GM21526 (cell line): ENCODE data around the gene GRK4.
"Not testable (repeated sequence)": the region's sequence is repeated elsewhere in the genome, so short reads cannot be mapped to it uniquely, and the experiment has no call there.

Source experiments
- ATAC-seq: cut with Tn5 transposase; IDR thresholded peaks from one replicate; pipeline ENCODE4 v1.9.1; 2021; ENCODE audit warnings: moderate library complexity; ENCODE audit not compliant: unreplicated experiment, low FRiP score

The GRK4 gene

DNA sequence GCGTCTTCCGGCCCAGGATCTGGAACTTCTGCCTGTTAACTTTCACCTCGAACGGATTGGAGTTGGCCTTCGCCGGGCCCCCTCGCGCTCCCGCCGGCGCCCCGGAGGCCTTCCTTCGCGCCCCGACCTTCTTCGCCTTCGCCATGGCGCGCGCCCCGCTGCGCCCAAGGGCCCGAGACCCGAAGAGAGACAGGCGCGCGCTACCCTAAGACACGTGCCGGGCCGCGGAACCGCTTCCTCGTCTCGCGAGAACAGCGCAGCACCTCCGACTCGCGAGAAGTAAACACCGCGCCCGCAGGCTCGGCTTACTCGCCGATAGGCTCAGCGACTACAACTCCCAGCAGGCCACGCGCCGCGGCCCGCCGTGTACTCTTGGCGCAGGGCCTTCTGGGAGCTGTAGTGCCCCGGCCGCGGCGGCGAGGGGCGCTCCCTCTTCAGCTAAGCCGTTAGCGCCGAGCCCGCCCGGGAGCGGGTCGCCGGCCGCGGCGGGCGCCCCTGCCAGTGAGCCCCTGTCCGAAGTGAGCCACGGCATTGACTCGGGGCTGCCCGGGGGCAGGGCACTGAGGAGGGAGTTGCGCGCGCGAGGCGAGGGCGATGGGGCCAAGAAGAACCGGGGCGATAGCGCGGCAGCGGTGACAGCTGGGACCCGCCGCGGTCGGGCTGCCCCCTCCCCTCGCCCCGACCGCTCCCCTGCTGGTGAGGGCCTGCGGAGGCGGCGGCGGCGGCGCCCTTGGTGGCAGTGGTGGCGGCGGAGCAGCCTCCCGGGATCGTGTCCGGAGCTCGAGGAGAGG is at the start of gene GRK4, which contains the start of gene NOP14:
Gene GRK4 (plus strand): TSS at position 397 of the 791 bp plus-strand sequence. CDS start 500 bp downstream, outside the sequence.
Gene NOP14 (minus strand): TSS at position 232 of the 791 bp plus-strand sequence. CDS start 87 bp downstream, at position 145.
- ATAC-seq: peak; percentile 87

DNA sequence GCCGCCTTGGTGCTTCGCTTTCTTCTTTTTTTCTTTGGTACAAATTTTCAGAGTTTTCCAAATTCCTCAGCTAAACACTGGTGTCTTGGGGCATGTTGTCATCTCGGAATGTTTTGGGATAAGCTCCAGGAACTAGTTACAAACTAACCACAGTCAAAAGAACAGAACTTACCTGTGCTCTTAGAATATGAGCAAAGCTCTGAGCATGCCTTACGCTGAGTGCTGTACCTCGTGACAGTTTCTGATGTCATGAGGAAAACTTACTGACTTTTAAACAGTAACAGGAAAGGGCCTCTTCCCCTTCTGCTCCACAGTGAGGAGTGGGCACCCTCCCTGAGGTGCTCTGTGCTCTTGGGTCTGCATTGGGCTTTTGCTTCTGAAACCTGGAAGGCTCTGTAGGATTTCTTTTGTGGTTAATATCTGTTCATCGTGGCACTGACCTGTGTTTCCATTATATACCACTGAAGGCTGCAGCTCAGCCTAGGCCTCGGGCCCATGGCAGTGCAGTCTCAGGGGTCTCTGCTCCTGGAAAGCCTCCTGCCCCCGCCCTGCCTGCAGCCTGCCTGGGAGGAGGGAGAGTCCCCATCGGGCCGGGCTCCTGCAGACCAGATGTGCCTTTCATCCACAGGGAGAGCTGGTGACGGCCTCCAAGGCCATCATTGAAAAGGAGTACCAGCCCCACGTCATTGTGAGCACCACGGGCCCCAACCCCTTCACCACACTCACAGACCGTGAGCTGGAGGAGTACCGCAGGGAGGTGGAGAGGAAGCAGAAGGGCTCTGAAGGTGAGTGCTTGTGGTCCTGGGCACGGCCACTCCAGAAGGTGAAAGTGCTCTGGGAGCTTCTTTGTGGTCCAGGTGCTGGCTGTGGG is 48.9 kb upstream of the GRK4 start:
- ATAC-seq: no peak

DNA sequence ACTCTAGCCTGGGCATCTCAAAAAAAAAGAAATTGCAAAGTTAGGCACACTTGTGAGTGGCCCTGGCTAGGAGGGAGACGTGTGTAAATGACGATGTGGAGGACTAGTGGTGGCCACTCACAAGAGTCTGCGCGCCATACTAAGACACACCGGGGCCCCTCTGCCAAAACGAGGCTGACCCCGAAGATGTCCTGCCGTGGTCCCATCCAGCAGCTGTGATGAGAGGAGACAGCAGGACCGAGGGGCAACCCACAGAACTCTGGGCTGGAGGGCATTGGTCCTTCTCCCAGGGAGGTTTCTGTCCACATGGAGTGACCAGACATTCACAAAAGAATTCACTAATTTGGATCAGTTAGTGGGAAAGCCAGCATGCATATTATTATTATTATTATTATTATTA is 47.6 kb upstream of the GRK4 start:
- no peak for ATAC-seq

DNA sequence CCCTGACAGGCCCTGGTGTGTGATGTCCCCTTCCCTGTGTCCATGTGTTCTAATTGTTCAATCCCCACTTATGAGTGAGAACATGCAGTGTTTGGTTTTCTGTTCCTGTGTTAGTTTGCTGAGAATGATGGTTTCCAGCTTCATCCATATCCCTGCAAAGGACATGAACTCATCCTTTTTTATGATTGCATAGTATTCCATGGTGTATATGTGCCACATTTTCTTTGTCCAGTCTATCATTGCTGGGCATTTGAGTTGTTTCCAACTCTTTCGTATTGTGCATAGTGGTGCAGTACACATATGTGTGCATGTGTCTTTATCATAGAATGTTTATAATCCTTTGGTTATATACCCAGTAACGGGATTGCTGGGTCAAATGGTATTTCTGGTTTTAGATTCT is 46.7 kb upstream of the GRK4 start:
- not testable (repeated sequence) for ATAC-seq

DNA sequence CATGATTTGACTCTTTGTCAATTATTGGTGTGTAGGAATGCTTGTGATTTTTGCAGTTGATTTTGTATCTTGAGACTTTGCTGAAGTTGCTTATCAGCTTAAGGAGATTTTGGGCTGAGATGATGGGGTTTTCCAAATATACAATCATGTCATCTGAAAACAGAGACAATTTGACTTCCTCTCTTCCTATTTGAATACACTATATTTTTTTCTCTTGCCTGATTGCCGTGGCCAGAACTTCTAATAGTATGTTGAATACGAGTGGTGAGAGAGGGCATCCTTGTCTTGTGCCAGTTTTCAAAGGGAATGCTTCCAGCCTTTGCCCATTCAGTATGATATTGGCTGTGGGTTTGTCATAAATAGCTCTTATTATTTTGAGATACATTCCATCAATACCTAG is 45.1 kb upstream of the GRK4 start:
- ATAC-seq: not testable (repeated sequence)

DNA sequence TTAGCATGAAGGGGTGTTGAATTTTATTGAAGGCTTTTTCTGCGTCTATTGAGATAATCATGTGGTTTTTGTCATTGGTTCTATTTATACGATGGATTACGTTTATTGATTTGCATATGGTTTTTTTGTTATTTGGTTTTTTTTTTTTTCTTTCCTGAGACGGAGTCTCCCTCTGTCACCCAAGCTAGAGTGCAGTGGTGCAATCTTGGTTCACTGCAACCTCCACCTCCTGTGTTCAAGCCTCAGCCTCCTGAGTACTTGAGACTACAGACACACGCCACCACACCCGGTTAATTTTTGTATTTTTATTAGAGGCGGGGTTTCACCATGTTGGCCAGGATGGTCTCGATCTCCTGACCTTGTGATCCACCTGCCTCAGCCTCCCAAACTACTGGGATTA is 44.7 kb upstream of the GRK4 start:
- ATAC-seq: not testable (repeated sequence)

DNA sequence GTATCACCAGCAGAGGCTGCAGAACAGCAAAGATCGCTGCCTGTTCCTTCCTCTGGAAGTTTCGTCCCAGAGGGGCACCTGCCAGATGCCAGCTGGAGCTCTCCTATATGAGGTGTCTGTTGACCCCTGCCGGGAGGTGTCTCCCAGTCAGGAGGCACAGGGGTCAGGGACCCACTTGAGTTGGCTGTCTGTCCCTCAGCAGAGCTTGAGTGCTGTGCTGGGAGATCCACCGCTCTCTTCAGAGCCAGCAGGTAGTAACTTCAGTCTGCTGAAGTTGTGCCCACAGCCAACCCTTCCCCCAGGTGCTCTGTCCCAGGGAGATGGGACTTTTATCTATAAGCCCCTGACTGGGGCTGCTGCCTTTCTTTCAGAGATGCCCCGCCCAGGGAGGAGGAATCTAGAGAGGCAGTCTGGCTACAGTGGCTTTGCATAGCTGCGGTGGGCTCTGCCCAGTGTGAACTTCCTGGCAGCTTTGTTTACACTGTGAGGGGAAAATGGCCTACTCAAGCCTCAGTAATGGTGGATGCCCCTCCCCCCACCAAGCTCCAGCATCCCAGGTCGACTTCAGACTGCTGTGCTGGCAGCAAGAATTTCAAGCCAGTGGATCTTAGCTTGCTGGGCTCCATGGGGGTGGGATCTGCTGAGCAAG is 40.8 kb upstream of the GRK4 start:
- not testable (repeated sequence) for ATAC-seq

DNA sequence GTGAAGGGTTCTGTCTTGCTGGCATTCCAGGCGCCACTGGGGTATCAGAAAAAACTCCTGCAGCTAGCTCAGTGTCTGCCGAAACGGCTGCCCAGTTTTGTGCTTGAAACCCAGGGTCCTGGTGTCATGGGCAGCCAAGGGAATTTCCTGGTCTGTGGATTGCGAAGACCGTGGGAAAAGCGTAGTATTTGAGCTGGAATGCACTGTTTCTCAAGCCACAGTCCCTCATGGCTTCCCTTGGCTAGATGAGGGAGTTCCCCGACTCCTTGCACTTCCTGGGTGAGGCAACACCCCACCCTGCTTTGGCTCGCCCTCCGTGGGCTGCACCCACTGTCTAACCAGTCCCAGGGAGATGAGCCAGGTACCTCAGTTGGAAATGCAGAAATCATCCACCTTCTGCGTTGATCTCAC is 40.2 kb upstream of the GRK4 start:
- no peak for ATAC-seq

DNA sequence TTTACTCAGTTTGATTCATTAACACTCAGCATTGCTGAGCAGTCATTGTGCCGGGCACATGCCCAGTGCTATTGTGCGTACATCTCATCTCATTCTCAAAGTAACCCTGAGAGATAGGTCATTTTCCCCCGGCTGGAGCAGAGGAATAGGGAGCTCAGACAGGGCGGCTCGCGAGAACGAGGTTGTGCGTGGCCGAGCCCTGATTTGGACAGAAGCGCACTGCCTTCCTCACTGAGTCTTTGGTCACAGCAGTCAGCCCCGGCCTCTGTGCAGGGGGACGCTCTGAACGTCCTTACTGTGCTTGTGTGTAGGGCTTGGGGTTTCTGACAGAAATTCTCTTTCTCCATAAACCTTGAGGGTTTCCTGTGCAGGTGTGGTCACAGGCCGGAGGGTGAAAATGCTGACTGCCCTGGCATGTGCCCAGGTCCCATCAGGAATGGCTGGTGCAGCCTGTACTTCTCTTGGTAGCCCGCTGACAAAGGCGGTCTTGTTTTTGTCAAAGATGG is 39.6 kb upstream of the GRK4 start:
- no peak for ATAC-seq

DNA sequence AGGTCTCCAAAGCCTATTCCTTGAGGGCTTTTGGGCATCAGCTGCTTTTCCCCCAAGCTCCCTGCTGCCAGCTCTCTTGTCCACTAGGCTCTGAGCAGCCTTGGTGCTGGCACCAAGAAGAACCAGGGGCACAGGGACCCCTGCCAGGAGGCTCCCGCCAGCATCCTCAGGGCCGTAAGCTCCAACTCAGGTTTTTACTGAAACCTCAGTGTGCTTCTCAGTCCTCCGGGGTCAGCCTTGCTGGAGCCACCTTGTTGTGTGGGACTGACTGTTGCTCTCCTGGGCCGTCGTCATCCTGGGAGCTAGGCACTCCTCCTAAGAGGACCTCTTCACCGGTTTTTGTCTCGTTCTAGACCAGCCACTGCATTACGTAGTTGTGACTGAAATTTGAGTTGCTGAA is 39.1 kb upstream of the GRK4 start:
- ATAC-seq: no peak

DNA sequence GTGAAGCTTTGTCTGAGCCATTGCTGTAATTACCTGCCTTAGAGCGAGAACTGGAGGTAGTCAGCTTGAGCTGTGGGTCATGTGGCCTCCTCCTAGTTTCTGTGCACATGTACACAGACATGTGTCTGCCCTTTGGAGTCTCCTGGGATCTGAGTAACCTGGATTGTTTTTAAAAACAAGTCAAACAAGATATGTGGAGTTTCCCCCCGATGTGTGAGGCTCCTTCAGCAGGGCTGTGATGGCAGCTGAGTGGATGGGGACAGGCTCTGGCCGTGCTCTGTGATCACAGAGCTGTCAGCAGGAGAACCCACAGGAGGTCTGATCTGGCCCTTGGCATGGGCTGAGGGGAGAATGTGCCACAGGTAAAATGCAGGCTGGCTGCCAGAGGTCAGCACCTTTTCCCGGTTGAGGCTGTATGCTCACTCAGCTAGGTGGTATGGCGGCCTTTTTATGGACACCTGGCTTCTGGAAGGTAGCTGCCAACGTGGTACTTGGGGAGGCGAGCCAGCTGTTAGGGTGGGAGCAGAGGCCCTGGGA is 38.5 kb upstream of the GRK4 start:
- ATAC-seq: no peak

DNA sequence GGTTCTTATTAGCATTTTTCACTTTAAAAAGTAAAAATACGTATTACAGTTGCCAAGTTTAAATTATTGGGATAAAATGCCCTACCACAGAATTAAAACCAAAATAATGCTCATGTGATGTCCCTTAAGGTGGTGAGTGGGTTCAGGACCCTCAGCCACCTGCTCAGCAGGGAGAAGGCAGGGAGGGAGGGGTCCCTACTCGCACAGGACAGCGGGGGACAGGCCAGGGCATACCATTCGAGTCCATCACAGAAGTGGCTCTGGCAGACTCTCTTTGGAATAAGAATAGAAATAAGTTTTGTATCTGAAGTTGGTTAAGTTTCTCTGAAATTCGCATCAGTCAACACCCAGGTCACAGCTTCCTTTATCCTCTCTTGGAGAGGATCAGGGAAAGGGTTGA is 37.9 kb upstream of the GRK4 start:
- ATAC-seq: no peak

DNA sequence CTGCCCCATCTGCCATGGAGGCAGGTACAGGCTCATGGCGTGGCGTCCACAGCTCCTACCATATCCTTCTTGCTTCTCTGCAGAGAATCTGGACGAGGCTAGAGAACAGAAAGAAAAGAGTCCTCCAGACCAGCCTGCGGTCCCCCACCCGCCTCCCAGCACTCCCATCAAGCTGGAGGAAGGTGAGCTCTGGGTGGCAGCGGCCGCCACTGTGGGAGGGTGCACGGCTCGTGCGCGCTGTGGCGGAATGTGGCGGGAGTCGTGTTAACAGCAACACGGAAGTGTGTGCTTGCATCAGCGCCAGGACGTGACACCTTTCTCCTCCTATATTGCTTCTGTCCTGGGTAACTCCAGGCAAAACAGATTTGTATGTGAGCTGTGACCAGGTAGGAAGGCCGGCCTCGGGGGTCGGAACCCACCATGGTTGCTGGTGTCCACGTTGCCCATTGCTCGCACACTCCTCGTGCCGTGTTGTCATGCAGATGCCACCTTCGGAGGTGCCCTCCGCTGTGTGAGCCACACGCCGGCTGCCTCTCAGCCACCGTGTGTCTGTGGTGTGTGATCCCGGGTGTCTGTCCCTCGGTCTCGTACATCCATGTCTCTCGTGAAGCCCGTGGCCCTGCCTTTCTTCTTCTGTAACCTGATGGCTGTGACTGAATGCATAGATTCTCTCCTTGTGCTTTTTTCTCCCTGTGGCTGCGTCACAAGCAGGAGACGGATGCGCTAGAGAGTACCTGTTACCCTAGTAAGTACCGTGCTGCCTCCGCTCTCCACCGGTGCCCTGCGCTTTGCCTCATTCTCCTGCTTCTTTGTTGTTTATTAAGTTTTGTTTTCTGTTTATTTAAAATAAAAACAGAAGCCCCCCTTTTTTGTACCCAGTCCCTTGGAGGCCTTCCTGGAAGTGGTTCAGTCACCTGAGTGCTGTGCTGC is 37.2 kb upstream of the GRK4 start:
- ATAC-seq: no peak

DNA sequence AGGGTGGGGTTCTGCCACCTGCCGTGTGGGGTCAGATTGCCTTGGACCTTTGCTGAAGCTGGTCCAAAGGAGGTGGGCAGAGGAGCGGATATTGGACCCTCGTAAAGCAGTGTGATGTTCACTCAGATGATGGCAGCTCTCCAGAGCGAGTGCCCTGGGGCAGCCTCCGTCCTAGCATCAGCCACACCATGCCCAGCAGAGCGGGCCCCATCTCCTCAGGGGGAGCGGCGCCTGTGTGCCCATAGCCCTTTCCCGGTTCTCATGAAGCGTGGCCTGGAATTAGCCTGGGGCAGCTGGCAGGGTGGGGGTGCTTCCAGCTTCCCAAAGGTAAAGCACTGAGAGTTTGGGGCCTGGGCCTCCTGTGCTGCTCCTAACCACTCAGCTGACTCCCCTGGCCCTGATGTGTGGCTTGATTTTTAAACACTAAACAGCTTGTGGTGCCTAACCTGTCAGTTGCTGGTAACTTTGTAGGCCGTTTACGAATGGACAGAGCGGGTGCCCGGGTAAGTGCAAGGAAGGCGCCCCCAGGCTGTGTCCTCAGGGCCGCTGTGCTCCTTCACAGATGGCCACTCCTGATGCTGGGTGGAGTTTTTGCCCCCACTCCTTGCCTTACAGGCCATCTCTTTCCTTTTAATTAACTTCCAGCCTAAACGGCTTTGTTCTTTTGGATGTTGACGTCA is 36.2 kb upstream of the GRK4 start:
- no peak for ATAC-seq

DNA sequence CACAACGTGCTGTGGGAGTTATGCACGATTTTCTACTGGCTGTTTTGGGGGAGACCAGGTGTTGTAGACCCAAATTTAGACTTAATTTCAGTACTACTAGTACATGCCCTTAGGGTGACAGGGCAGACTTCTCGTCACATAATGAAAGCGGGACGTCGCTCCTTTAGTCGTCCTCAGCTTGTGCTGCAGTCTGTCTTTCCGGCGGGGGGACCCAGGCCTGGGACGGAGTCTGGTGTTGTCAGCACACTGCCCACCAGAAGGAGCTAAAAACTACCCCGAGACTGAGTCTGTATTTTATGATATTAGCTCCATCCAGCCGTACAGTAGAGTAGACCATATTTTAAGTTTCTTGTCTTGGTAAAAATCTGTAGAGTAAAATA is 35.7 kb upstream of the GRK4 start:
- no peak for ATAC-seq

DNA sequence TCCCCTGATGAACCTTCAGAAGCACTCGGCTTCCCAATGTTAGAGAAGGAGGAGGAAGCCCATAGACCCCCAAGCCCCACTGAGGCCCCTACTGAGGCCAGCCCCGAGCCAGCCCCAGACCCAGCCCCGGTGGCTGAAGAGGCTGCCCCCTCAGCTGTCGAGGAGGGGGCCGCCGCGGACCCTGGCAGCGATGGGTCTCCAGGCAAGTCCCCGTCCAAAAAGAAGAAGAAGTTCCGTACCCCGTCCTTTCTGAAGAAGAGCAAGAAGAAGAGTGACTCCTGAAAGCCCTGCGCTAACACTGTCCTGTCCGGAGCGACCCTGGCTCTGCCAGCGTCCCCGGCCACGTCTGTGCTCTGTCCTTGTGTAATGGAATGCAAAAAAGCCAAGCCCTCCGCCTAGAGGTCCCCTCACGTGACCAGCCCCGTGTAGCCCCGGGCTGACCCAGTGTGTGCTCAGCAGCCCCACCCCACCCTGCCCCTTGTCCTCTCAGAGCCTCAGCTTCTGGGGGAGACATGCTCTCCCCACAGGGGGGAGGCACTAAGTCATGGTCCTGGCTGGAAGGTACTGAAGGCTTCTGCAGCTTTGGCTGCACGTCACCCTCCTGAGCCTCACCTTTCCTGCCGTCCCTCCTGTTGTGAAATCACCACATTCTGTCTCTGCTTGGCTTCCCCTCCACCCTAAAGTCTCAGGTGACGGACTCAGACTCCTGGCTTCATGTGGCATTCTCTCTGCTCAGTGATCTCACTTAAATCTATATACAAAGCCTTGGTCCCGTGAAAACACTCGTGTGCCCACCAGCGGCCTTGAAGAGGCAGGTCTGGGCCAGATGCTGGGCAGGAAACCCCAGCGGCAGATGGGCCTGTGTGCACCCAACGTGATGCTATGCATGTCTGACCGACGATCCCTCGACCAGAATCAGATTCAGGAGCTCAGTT is 34.9 kb upstream of the GRK4 start:
- no peak for ATAC-seq

DNA sequence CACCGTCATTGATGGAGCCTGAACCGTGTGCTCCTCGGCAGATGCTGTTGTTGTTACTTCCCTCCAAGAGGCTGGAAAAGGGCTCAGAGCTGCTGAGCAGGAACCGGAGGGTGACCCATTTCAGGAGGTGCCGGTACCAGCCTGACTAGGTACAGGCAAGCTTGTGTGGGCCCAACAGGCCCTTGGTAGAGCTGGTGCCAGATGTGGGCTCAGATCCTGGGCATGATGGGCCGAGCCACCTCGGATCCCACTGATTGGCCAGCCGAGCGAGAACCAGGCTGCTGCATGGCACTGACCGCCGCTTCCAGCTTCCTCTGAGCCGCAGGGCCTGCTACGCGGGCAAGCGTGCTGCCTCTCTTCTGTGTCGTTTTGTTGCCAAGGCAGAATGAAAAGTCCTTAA is 33.9 kb upstream of the GRK4 start:
- ATAC-seq: no peak
